Body of pancreas (tissue), 4 donors: ENCODE results near the gene SIL1. TPM values are rescaled to one million over a fixed set of nuclear protein-coding genes. Genes with fewer than 3 reads are reported as not detected.

Source experiments
- ATAC-seq: fragments of 150-250 bp; one replicate; pipeline ENCODE4 v1.9.1; 2016
- DNase-seq, 4 donors: peaks; one replicate each; pipeline ENCODE4 v3.0.0-alpha.2; 2019
- H3K27ac ChIP-seq, 4 donors: fragments of 200-600 bp; sonication (generic); 1 replicate in 3 of 4; 2 replicates in 1 of 4; pipeline versions ENCODE4 v1.5.1 to v1.6.1; 2016 to 2019; ENCODE audit warnings: mild to moderate bottlenecking in 1 of 4, mixed read lengths in 1 of 4, moderate library complexity in 1 of 4
- H3K27me3 ChIP-seq, 2 donors: fragments of 200-600 bp; sonication (generic); one replicate each; pipeline ENCODE4 v1.6.0; 2016; ENCODE audit warnings: mild to moderate bottlenecking in 1 of 2
- H3K36me3 ChIP-seq, 2 donors: fragments of 200-600 bp; sonication (generic); replicated peaks in 1 of 2; 2 replicates each; pipeline ENCODE4 v1.5.1; 2016; ENCODE audit warnings: low read depth in 2 of 2; ENCODE audit not compliant: insufficient read depth in 1 of 2
- H3K4me1 ChIP-seq: fragments of 200-600 bp; sonication (generic); one replicate; pipeline ENCODE4 v1.6.0; 2016
- H3K4me3 ChIP-seq, 2 donors: fragments of 200-600 bp; sonication (generic); 1 replicate in 1 of 2; 2 replicates in 1 of 2; pipeline ENCODE4 v1.5.1; 2016 to 2019
- H3K9me3 ChIP-seq, 3 donors: fragments of 200-600 bp; sonication (generic); 1 replicate in 2 of 3; 2 replicates in 1 of 3; pipeline ENCODE4 v1.5.1; 2016
- CTCF ChIP-seq, 7 experiments: fragments of 450-650 bp in 4 of 7; fragments of 200-600 bp in 3 of 7; sonication (generic) in 3 of 7; IDR thresholded peaks; one replicate each; pipeline ENCODE4 v1.5.1; 2016 to 2019; ENCODE audit warnings: antibody characterized with exemption in 7 of 7
- POLR2A ChIP-seq, 3 donors: fragments of 450-650 bp; IDR thresholded peaks; one replicate each; pipeline ENCODE4 v1.6.1; 2016; ENCODE audit warnings: antibody characterized with exemption in 3 of 3, mild to moderate bottlenecking in 2 of 3
- WGBS, 2 donors: methylation state at CpG; one replicate each; pipeline ENCODE4 v1.1.5; 2017; 5-methylcytosine and 5-hydroxymethylcytosine counted together
- intact Hi-C: fragments of 100-400 bp; cut with DNase I; formaldehyde crosslinking; loops from one replicate; pipeline ENCODE4 v1.15.1; 2023
- total RNA-seq, 2 donors: library from RNA; depleted of rRNA; stranded (reverse); fragments of >200 nt; gene quantifications; one replicate each; pipeline ENCODE4 v1.1.0, GENCODE V29; 2016

SIL1 gene
- total RNA-seq, 2 donors from 2014 or later, result 57.6 to 124 TPM

- no peak for DNase-seq
- intact Hi-C loops, result no loop called here
- no peaks in the 10 kb centered on the region for H3K36me3 ChIP-seq
- WGBS, 2 donors, result 85% methylated on average over 5 of the region's 5 CpGs
- H3K4me3 ChIP-seq, result no peak overlapping the region
- no peak for TF ChIP-seq CTCF (IDR thresholded peaks at IDR 0.05)
- TF ChIP-seq POLR2A (IDR thresholded peaks at IDR 0.05), result no peak
- H3K4me1 ChIP-seq, result peaks cover 9% of the 10 kb centered on the region
- no peak overlapping the region for H3K27ac ChIP-seq
- ATAC-seq, result no peak
- no peaks in the 10 kb centered on the region for H3K27me3 ChIP-seq
- no peaks in the 10 kb centered on the region for H3K9me3 ChIP-seq
Observed at GRCh38 chr5:139090581-139090980, 107.6 kb downstream of the SIL1 start.

DNA sequence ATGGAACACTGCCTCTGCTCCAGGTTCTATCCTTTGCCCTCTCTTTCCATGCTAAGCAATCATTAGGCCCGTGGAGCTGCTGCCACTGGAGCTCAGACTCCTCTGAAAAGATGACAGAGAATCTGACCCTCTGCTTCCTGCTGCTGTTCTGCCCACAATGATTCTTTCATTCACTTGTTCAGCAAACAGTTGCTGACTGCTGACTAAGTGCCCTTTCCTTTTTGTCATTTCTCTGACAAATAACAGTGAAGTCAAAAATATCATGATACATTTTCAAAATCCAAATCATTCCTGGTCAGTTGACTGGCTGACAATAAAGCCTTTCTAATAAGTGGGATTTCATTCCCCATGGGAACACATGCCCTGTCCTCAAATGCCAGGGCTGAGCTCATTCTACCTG is 110.1 kb downstream of the SIL1 start:
- H3K4me1 ChIP-seq, result peaks cover 9% of the 10 kb centered on the region
- H3K27me3 ChIP-seq, result no peaks in the 10 kb centered on the region
- H3K9me3 ChIP-seq, result no peaks in the 10 kb centered on the region
- no peaks in the 10 kb centered on the region for H3K36me3 ChIP-seq
- H3K4me3 ChIP-seq, result no peak overlapping the region
- no peak overlapping the region for H3K27ac ChIP-seq
- WGBS, 2 donors, result 42 to 67% methylated on average over 1 of the region's 1 CpG
- TF ChIP-seq CTCF (IDR thresholded peaks at IDR 0.05) (no peak), POLR2A (IDR thresholded peaks at IDR 0.05) (no peak)
- no peak for ATAC-seq
- intact Hi-C loops, result no loop called here
- no peak for DNase-seq

DNA sequence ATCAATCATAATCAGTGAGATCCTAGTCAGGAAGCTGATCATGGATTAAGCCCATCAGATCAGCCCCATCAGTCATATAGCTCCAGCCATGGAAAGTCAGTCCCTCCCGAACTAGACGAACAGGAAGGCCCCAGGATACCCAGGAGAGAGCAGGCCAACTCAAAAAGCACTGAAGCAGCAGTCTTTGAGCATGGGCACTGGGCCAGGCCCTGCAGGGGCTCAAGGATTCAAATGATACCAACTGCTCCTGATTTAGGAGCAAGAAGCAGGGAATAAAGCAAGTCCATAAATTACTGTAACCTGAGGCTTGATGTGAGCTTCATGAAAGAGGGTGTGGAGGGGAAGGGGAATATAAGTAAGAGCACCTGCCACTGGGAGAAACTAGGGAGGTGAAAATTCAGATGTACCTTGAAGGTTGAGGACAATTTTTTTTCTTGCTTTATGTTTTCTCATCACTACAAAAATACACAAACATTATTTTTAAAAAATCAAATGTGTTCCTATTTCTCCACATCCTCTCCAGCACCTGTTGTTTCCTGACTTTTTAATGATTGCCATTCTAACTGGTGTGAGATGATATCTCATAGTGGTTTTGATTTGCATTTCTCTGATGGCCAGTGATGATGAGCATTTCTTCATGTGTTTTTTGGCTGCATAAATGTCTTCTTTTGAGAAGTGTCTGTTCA is 115.2 kb downstream of the SIL1 start:
- H3K4me3 ChIP-seq, result no peak overlapping the region
- no peak for ATAC-seq
- no peaks in the 10 kb centered on the region for H3K27me3 ChIP-seq
- 98 to 100% methylated on average over 2 of the region's 2 CpGs for WGBS, 2 donors
- no peak for DNase-seq
- no peaks in the 10 kb centered on the region for H3K36me3 ChIP-seq
- no peaks in the 10 kb centered on the region for H3K9me3 ChIP-seq
- peaks cover 21% of the 10 kb centered on the region for H3K4me1 ChIP-seq
- intact Hi-C loops, result no loop called here
- no peak overlapping the region for H3K27ac ChIP-seq
- TF ChIP-seq CTCF (IDR thresholded peaks at IDR 0.05) (no peak), POLR2A (IDR thresholded peaks at IDR 0.05) (no peak)

DNA sequence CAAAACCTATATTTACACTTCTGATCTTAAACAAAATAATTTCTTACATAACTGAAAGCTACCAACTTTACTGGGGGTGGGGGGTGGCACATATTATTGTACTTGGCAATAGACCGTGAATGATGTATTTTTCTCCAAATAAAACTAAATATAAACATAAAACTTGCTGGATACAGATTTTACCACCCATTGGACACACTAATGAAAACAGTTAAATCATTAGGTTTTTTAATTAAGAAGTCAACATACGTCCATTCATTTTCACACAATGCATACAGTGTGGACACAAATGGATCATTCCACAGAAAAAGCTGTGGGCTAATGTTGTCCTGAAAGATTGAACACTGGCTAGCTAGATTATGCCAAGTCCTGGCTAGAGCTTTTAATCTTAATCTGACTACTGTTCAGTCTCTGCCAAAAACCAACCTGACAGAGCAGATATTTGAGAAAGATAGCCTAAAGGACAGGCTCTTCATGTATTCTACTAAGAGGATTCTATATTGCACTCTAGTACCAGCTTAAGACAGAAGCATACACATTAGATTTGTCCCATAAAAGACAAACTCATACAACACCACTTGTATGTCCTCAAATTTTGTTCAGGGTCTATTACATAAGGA is 118.1 kb downstream of the SIL1 start:
- no peak for ATAC-seq
- no peak overlapping the region for H3K4me3 ChIP-seq
- intact Hi-C loops, result no loop called here
- H3K4me1 ChIP-seq, result peaks cover 41% of the 10 kb centered on the region
- 43 to 45% methylated on average over 2 of the region's 2 CpGs for WGBS, 2 donors
- DNase-seq, result no peak
- no peaks in the 10 kb centered on the region for H3K36me3 ChIP-seq
- no peak for TF ChIP-seq CTCF (IDR thresholded peaks at IDR 0.05)
- no peak for TF ChIP-seq POLR2A (IDR thresholded peaks at IDR 0.05)
- H3K9me3 ChIP-seq, result no peaks in the 10 kb centered on the region
- no peaks in the 10 kb centered on the region for H3K27me3 ChIP-seq
- no peak overlapping the region for H3K27ac ChIP-seq
